SK-N-SH treated with all-trans-retinoic acid at 6 μM for 48 hours (cell line): ENCODE results near the gene ITK.

Experiments used
- ARNTL ChIP-seq: fragments of 450-650 bp; formaldehyde crosslinking; IDR thresholded peaks from 2 replicates; pipeline ENCODE4 v1.5.0; 2020; ENCODE audit warnings: low read depth, mild to moderate bottlenecking, moderate library complexity, borderline replicate concordance
- CREB5 ChIP-seq: fragments of 250-450 bp; sonication (Bioruptor Pico); IDR thresholded peaks from 2 replicates; pipeline ENCODE4 v1.5.1; 2020; ENCODE audit warnings: low read depth, mild to moderate bottlenecking, moderate library complexity
- OSR1 ChIP-seq: fragments of 250-450 bp; sonication (Bioruptor Pico); IDR thresholded peaks from 2 replicates; pipeline ENCODE4 v1.8.0; 2022; ENCODE audit warnings: moderate library complexity, mild to moderate bottlenecking, inconsistent platforms
- POU6F1 ChIP-seq: fragments of 250-450 bp; sonication (Bioruptor Pico); IDR thresholded peaks from 2 replicates; pipeline ENCODE4 v1.8.0; 2021; ENCODE audit warnings: low read depth, mild to moderate bottlenecking, moderate library complexity, borderline replicate concordance
- PPARA ChIP-seq: fragments of 250-450 bp; sonication (Bioruptor Pico); IDR thresholded peaks from 2 replicates; pipeline ENCODE4 v1.5.0; 2020; ENCODE audit warnings: mild to moderate bottlenecking, borderline replicate concordance
- RARB ChIP-seq: fragments of 250-450 bp; sonication (Bioruptor Pico); IDR thresholded peaks from 2 replicates; pipeline ENCODE4 v1.8.0; 2021; ENCODE audit warnings: mild to moderate bottlenecking, moderate library complexity
- ZC3H10 ChIP-seq: fragments of 250-450 bp; sonication (Bioruptor Pico); IDR thresholded peaks from 2 replicates; pipeline ENCODE4 v1.5.1; 2021; ENCODE audit warnings: mild to moderate bottlenecking, moderate library complexity
- ZFP3 ChIP-seq: fragments of 250-450 bp; sonication (Bioruptor Pico); IDR thresholded peaks from 2 replicates; pipeline ENCODE4 v1.5.0; 2020; ENCODE audit warnings: mild to moderate bottlenecking, moderate library complexity
- ZFP30 ChIP-seq: fragments of 450-650 bp; formaldehyde crosslinking; IDR thresholded peaks from 2 replicates; pipeline ENCODE4 v1.5.0; 2022; ENCODE audit warnings: mild to moderate bottlenecking, moderate library complexity
- ZNF565 ChIP-seq: fragments of 450-650 bp; formaldehyde crosslinking; conservative IDR thresholded peaks from 2 replicates; pipeline ENCODE4 v1.5.0; 2020; ENCODE audit warnings: low read depth, mild to moderate bottlenecking, moderate library complexity
- ZNF70 ChIP-seq: fragments of 450-650 bp; formaldehyde crosslinking; IDR thresholded peaks from 2 replicates; pipeline ENCODE4 v1.5.0; 2020; ENCODE audit warnings: mild to moderate bottlenecking, moderate library complexity
- ZNF8 ChIP-seq: fragments of 450-650 bp; formaldehyde crosslinking; IDR thresholded peaks from 2 replicates; pipeline ENCODE4 v1.5.0; 2020; ENCODE audit warnings: mild to moderate bottlenecking, moderate library complexity
- TF ChIP-seq, protein P1 (sequence below): fragments of 250-450 bp; sonication (Bioruptor Pico); IDR thresholded peaks from 2 replicates; pipeline ENCODE4 v1.5.1; 2021; ENCODE audit warnings: mild to moderate bottlenecking, moderate library complexity
- TF ChIP-seq, protein P2 (sequence below): fragments of 250-450 bp; sonication (Bioruptor Pico); IDR thresholded peaks from 2 replicates; pipeline ENCODE4 v1.8.0; 2020; ENCODE audit warnings: mild to moderate bottlenecking, moderate library complexity, borderline replicate concordance

DNA sequence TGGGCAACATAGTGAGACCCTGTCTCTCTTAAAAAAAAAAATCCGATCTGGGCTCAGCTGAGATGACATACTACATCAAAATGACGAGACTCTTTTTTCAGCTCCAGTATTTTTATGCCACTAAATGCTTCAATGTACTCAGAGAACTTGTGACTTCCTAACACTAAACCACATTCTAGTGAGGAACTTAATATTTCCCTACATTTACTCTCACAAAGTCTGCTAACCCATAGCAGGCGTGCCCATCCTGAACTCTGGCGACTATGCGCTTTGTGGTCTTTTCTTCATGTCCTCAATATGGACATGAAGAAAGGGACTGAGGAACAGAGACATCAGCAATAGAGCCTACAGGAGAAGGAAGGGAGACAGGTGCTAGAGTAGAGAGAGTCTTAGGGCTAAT, 41.3 kb downstream of the ITK start:
- TF ChIP-seq CREB5, result no peak
- no peak for TF ChIP-seq ZFP3 (CRISPR knock-in tag)
- TF ChIP-seq, protein P1, sequence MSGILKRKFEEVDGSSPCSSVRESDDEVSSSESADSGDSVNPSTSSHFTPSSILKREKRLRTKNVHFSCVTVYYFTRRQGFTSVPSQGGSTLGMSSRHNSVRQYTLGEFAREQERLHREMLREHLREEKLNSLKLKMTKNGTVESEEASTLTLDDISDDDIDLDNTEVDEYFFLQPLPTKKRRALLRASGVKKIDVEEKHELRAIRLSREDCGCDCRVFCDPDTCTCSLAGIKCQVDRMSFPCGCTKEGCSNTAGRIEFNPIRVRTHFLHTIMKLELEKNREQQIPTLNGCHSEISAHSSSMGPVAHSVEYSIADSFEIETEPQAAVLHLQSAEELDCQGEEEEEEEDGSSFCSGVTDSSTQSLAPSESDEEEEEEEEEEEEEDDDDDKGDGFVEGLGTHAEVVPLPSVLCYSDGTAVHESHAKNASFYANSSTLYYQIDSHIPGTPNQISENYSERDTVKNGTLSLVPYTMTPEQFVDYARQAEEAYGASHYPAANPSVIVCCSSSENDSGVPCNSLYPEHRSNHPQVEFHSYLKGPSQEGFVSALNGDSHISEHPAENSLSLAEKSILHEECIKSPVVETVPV (CRISPR knock-in tag), result no peak
- no peak for TF ChIP-seq ZNF8 (CRISPR knock-in tag)
- TF ChIP-seq RARB (CRISPR knock-in tag), result no peak
- TF ChIP-seq ZFP30 (CRISPR knock-in tag), result no peak
- no peak for TF ChIP-seq ARNTL
- no peak for TF ChIP-seq ZC3H10 (CRISPR knock-in tag)
- TF ChIP-seq, protein P2, sequence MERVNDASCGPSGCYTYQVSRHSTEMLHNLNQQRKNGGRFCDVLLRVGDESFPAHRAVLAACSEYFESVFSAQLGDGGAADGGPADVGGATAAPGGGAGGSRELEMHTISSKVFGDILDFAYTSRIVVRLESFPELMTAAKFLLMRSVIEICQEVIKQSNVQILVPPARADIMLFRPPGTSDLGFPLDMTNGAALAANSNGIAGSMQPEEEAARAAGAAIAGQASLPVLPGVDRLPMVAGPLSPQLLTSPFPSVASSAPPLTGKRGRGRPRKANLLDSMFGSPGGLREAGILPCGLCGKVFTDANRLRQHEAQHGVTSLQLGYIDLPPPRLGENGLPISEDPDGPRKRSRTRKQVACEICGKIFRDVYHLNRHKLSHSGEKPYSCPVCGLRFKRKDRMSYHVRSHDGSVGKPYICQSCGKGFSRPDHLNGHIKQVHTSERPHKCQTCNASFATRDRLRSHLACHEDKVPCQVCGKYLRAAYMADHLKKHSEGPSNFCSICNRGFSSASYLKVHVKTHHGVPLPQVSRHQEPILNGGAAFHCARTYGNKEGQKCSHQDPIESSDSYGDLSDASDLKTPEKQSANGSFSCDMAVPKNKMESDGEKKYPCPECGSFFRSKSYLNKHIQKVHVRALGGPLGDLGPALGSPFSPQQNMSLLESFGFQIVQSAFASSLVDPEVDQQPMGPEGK (CRISPR knock-in tag), result no peak
- TF ChIP-seq OSR1, result no peak
- no peak for TF ChIP-seq POU6F1 (CRISPR knock-in tag)
- no peak for TF ChIP-seq PPARA (CRISPR knock-in tag)
- TF ChIP-seq ZNF70 (CRISPR knock-in tag), result no peak
- TF ChIP-seq ZNF565 (CRISPR knock-in tag), result no peak
